Muscle layer of duodenum (tissue), 2 donors: ENCODE results near the gene TUSC2.

ENCODE experiments used
- H3K27ac ChIP-seq: one replicate; pipeline ENCODE4 v1.7.0; 2013; ENCODE audit warnings: mild to moderate bottlenecking, low read length
- H3K27me3 ChIP-seq: one replicate; pipeline ENCODE4 v1.7.0; 2013; ENCODE audit warnings: low read depth, mild to moderate bottlenecking, control low read depth, low read length
- H3K36me3 ChIP-seq, 2 donors: one replicate each; pipeline ENCODE4 v1.7.0; 2013; ENCODE audit warnings: low read length in 2 of 2, control low read depth in 1 of 2, mild to moderate bottlenecking in 1 of 2; ENCODE audit not compliant: insufficient read depth in 2 of 2, control insufficient read depth in 1 of 2
- H3K4me1 ChIP-seq, 2 donors: one replicate each; pipeline ENCODE4 v1.7.0; 2013; ENCODE audit warnings: low read length in 2 of 2, mild to moderate bottlenecking in 2 of 2, control low read depth in 1 of 2, moderate library complexity in 1 of 2; ENCODE audit not compliant: insufficient read depth in 2 of 2, control insufficient read depth in 1 of 2
- H3K4me3 ChIP-seq, 2 donors: one replicate each; pipeline ENCODE4 v1.7.0; 2013; ENCODE audit warnings: low read length in 2 of 2, low read depth in 1 of 2, mild to moderate bottlenecking in 1 of 2
- H3K9me3 ChIP-seq, 2 donors: one replicate each; pipeline ENCODE4 v1.7.0; 2013; ENCODE audit warnings: low read length in 2 of 2, control low read depth in 1 of 2, mild to moderate bottlenecking in 1 of 2; ENCODE audit not compliant: control insufficient read depth in 1 of 2
- donor health status: healthy.

The TUSC2 gene

DNA sequence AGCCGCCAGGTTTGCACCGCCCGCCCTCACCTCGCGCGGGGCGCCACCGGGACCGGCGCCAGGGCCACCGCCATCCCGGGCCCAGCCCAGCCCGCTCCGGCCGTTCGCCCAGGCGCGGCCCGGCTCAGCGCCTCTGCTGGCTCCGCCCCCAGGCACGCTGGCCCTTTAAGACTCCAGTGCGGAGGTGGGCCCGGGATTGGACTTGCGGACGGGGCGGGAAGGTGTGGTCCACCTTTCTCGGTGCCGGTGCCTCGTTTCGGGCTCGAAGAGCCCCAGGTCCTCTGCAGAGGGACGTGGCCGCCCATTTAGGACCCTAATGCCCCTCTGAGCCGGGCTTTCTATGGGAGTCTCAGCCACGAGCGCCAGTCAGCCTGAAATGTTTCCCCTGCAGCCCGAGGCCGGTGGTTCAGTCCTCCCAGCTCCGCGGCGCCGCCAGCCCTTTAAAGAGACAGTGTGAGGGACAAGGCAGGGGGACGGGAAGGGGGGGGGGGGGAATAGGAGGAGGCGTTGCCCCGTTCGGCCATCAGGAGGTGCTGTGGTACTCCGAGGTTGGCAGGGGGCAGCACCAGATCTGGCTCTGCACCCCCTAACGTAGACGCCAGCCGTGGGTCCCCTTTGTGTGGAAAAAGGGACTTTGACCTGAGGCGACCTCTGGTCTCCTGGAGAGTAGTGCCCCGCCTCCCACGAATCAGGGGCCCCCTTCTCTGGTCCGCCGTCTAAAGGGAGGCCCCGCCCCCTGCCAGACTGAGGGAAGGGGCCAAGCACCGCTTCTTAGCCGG, 6.5 kb downstream of the TUSC2 start:
- no peaks in the 10 kb centered on the region for H3K9me3 ChIP-seq
- peak overlapping the region; percentile 87 to 95 for H3K4me3 ChIP-seq
- H3K27ac ChIP-seq: peak overlapping the region; percentile 91
- no peaks in the 10 kb centered on the region for H3K27me3 ChIP-seq
- H3K36me3 ChIP-seq: peaks cover 14 to 28% of the 10 kb centered on the region in 2 donors
- H3K4me1 ChIP-seq: peaks cover 23 to 67% of the 10 kb centered on the region in 2 donors

DNA sequence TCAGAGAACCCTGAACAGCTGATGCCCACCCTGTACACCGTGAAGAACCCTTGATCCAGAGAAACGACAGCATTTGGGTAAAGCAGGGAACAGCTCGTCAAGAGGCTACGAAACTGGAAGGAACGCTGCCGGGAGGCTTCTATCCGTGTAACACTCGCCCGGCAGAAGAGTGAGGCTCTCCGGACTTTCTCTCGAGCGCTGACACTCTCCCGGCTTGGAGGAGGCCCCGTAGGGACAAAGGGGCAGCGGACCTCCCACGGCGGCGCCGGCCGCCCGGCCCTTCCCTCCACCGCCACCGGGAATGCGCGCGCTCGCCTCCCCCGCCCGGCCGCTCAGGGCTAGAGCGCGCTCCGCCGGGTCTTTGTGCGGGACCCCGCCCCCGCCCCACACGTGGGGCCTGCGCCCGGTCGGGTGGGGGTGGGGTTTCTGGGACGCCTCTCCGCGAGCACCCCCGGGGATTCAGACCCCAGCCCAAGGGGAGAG, 7.1 kb downstream of the TUSC2 start:
- Histone ChIP-seq H3K4me3 (peak overlapping the region; percentile 87 to 95), H3K36me3 (peaks cover 14 to 21% of the 10 kb centered on the region in 2 donors), H3K27ac (peak overlapping the region; percentile 91), H3K27me3 (no peaks in the 10 kb centered on the region), H3K9me3 (no peaks in the 10 kb centered on the region), H3K4me1 (peaks cover 23 to 66% of the 10 kb centered on the region in 2 donors)

DNA sequence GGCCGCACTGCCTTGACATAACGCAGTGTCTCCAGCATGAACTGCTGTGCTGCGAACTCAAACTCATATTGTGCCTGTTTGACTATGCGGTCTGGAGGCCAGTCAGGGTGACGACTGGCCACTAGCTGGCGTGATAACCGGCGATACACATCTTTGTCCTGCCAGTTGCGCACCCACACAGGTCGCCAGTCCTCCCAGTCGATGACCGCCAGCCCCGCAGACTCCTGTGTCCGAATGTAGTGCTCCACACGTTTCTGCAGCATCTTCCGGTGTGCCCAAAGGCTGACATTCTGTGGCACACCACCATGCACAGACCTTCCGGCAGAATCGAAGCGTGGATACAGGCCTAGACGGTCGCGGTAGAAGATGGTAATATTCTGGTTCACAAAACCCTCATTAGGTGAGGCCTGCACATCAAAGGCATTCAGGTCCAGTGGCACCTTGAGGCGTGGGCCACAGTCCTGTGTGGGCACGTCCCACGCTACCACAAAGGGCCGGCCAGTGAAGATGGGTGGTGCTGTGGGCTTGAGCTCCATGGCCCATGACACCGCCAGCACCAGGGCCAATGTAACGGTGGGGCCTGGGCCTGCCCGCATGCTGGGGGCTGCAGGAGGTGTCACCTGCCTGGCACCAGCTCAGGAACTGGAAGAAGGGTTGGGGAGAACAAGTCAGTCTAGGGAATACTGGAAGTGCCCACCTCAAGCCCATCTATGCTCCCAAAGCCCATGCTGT, 8.0 kb downstream of the TUSC2 start:
- peaks cover 16 to 17% of the 10 kb centered on the region in 2 donors for H3K36me3 ChIP-seq
- peak overlapping the region; percentile 91 for H3K27ac ChIP-seq
- no peaks in the 10 kb centered on the region for H3K27me3 ChIP-seq
- H3K9me3 ChIP-seq: no peaks in the 10 kb centered on the region
- peaks cover 23 to 65% of the 10 kb centered on the region in 2 donors for H3K4me1 ChIP-seq
- H3K4me3 ChIP-seq: peak overlapping the region; percentile 87 to 95

DNA sequence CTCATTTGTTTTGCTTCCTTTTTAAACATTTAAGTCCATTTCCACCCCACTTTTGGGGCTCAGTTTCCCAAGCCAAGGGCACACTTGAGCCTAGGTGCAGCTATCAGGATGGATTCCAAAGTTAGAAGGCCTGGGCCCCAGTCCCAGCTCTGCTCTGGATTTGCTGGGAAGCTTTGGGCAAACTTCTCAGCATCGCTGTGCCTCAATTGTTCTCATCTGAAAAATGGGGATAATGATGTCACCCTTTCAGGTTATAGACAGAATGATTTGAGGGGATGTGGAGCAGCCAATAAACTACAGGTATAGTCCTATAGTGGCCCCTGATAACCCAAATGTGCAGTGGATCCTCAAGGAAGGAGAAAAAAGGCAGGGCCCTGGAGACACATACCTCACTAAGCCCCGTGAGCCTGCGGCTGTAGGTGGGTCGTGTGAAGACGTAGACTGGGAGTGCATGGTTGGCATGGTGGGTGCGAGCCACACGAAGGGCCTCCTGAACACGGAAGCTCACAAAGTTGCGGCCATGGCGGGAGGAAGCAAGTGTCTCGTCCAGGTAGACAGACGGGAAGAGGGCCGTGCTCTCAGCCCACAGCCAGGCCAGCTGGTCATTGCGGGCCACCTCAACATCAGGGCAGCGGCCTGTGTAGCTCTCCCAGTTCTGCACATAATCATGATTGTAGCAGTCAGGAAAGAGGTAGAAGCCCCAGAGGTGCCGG, 8.7 kb downstream of the TUSC2 start:
- Histone ChIP-seq H3K9me3 (no peaks in the 10 kb centered on the region), H3K27ac (no peak overlapping the region), H3K4me1 (peaks cover 21 to 58% of the 10 kb centered on the region in 2 donors), H3K36me3 (peaks cover 14 to 17% of the 10 kb centered on the region in 2 donors), H3K27me3 (no peaks in the 10 kb centered on the region), H3K4me3 (peak overlapping the region; percentile 30 to 87)

DNA sequence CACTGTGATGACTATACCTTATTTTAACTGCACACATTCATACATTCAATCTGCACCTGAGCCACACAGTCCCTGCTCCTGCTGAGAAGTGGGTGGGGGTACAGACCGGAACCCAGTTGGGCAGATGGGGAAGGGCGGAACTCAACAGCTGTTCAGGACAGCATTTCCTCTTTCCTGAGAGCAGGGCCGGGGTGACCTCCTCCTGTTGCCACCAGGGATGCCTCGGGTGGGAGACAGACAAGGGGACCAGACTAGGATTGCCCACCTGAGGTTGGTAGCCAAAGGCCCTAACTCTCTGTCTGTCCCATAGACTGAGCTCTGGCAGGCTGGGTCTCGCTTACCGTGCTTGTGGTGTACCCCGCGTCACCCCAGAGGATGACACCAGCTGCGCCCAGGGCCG, 9.4 kb downstream of the TUSC2 start:
- no peak overlapping the region for H3K27ac ChIP-seq
- H3K9me3 ChIP-seq: no peaks in the 10 kb centered on the region
- peaks cover 14 to 17% of the 10 kb centered on the region in 2 donors for H3K36me3 ChIP-seq
- no peaks in the 10 kb centered on the region for H3K27me3 ChIP-seq
- peak overlapping the region; percentile 30 to 87 for H3K4me3 ChIP-seq
- peaks cover 19 to 51% of the 10 kb centered on the region in 2 donors for H3K4me1 ChIP-seq

DNA sequence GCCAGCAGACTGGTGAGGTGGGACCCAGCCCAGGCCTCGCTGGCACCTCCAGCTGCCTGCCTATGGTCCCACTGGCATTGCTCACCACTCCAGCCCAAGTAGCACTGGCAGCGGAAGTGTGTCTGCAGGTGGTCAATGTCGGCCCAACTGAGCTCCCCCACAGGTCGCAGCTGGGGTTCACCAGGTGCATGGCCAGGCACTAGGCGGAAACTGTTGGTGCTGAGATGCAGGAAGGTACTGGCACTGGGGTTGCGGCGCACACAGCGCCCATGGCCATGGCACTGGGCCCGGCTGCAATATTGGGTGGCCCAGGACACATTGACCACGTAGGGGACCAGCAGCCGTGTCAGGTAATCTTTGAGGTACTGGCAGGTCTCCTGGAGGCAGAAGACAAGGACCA, 9.9 kb downstream of the TUSC2 start:
- Histone ChIP-seq H3K4me3 (peak overlapping the region; percentile 30 to 87), H3K36me3 (peaks cover 14 to 17% of the 10 kb centered on the region in 2 donors), H3K4me1 (peaks cover 19 to 50% of the 10 kb centered on the region in 2 donors), H3K9me3 (no peaks in the 10 kb centered on the region), H3K27ac (no peak overlapping the region), H3K27me3 (no peaks in the 10 kb centered on the region)

DNA sequence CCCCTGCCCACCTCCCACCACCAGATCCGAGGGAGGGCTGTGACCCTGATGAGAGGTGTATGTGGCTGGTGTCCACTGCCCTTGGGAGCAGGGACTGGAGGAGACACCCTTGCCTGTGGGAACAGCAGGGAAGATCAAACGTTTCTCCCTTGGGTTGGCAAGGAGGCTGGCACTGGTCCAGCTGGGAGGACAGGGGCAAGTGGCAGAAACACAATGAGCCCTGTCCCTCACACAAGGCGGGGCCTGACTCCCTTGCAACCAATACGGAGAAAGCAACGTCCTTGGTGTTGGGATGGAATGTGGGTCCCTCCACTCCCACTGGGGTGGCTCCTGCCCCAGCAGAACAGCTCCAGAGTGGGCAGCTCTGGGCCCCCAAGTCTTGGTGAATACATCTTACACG, 10.7 kb downstream of the TUSC2 start:
- peaks cover 19 to 43% of the 10 kb centered on the region in 2 donors for H3K4me1 ChIP-seq
- H3K27me3 ChIP-seq: no peaks in the 10 kb centered on the region
- peak overlapping the region; percentile 67 for H3K27ac ChIP-seq
- H3K9me3 ChIP-seq: no peaks in the 10 kb centered on the region
- H3K36me3 ChIP-seq: peaks cover 14 to 17% of the 10 kb centered on the region in 2 donors
- no peak overlapping the region for H3K4me3 ChIP-seq

DNA sequence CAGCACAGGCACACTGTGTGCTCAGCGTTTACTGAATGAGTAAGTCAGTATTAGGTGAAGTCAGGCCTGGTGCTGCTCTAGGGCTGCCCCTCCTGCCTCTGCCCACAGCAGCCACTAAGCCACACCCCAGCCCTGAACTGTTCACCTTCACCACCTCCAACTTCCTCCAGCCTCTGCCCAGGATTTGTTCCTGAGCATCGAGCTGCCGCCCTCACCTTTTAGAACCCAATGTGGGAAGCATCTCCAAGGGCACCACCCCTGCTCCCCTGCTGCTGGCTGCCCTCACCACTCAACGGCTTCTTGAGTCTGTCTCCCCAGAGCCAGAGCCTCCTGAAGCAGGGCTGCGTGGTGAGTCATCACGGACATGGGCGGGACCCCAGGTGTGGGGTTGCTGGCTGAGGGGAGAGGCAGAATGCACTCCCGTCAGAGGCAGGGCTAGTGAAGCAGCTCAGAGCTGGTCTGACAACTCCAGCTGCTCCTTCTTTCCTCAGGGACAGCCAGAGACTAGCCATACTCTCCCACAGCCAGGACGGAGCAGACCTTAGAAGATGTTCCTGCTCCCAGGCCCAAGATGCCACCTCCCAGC, 11.3 kb downstream of the TUSC2 start:
- peaks cover 19 to 37% of the 10 kb centered on the region in 2 donors for H3K4me1 ChIP-seq
- peaks cover 14 to 17% of the 10 kb centered on the region in 2 donors for H3K36me3 ChIP-seq
- H3K4me3 ChIP-seq: no peak overlapping the region
- peak overlapping the region; percentile 67 for H3K27ac ChIP-seq
- no peaks in the 10 kb centered on the region for H3K9me3 ChIP-seq
- no peaks in the 10 kb centered on the region for H3K27me3 ChIP-seq

DNA sequence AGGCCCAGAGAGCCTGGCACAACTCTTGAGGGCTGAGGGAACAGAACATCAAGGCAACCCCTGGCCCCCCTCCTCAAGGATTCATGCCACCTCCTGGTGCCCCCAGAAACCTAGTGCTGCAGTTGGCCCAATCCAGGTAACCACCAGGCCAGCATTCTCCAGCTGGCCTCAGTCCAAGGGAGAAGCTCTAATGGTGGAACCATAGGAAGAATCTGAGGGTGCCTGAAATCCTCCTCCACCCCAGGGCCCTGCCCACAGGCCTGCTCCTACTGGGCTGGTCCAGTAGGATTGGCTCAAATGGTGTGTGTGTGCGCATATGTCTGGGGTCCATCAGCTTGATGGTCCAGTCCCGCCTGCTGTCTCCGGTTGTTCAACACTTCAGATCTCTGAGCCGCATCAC, 13.2 kb downstream of the TUSC2 start:
- Histone ChIP-seq H3K36me3 (peaks cover 14 to 15% of the 10 kb centered on the region in 2 donors), H3K27me3 (no peaks in the 10 kb centered on the region), H3K9me3 (no peaks in the 10 kb centered on the region), H3K27ac (no peak overlapping the region), H3K4me3 (no peak overlapping the region), H3K4me1 (peaks cover 12 to 28% of the 10 kb centered on the region in 2 donors)

DNA sequence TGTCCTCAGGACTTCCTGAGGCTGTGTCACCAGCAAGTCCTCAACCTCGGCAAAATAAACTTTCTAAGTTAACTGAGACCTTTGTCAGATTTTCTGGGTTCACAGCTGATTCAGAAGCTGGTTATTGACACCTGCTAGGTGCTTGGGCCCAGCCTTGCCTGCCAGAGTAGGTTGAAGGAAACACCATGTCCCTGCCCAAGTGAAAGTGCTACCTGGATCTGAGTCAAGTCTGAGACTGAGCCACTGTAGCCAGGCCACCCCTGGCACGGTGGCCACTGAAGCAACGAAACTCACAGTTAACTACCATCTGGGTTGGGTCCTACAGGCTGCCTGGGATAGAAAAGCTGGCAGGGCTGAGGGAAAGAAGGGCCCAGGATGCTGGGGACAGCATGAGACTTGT, 13.7 kb downstream of the TUSC2 start:
- H3K27ac ChIP-seq: no peak overlapping the region

More for the DNA sequence above, 13.7 kb downstream of the TUSC2 start:
- Histone ChIP-seq H3K9me3 (no peaks in the 10 kb centered on the region), H3K36me3 (peaks cover 13 to 14% of the 10 kb centered on the region in 2 donors), H3K4me1 (peaks cover 12 to 23% of the 10 kb centered on the region in 2 donors), H3K4me3 (no peak overlapping the region), H3K27me3 (no peaks in the 10 kb centered on the region)
